ENCODE results near the gene MTCL1. TPM values are rescaled to one million over a fixed set of nuclear protein-coding genes. Genes with fewer than 3 reads are reported as not detected.

Gene MTCL1
- total and polyA plus RNA-seq, 2 of the 8 experiments (the other 6 are each of a cell fraction or from before 2014, with no cell fraction given), result 16.6 to 60.8 TPM

- TF ChIP-seq, protein P1, sequence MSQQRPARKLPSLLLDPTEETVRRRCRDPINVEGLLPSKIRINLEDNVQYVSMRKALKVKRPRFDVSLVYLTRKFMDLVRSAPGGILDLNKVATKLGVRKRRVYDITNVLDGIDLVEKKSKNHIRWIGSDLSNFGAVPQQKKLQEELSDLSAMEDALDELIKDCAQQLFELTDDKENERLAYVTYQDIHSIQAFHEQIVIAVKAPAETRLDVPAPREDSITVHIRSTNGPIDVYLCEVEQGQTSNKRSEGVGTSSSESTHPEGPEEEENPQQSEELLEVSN (IDR thresholded peaks at IDR 0.05), result no peak
Observed at GRCh38 chr18:8870528-8870927, 165.2 kb downstream of the MTCL1 start (continued).
